ENCODE measurements around the gene SLC5A4.
"Not testable (repeated sequence)": the region's sequence is repeated elsewhere in the genome, so short reads cannot be mapped to it uniquely, and the experiment has no call there.

SLC5A4 gene

DNA sequence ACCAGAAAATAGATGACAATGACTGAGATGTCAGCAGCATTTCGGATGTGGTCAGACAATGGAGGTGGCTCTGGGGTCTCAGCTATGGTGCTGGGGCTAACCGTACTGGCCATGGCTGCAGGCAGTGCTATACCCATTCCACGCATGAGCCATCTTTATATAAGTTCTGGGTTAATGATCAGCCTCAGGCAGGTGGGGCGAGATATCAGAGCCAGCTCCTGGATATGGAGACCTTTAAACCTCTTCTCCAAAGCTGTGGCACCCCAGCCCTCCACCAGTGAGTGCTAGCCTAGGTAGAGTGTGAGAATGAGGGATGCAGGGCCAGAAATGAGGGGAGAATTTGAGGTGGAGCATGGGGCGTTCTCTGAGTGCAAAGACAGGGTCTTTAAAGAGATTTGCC is at the start of gene SLC5A4:
TSS of gene SLC5A4 (minus strand) at position 131 of the 400 bp plus-strand sequence. CDS start at position 113, 18 bp downstream.
- no peak for DNase-seq

- DNase-seq: not testable (repeated sequence)
These were observed 38.8 kb upstream of the SLC5A4 start for GRCh38 chr22:32293921-32294320.

GRCh38 chr22:32286290-32286840 is 31.2 kb upstream of the SLC5A4 start:
- DNase-seq: no peak

DNA sequence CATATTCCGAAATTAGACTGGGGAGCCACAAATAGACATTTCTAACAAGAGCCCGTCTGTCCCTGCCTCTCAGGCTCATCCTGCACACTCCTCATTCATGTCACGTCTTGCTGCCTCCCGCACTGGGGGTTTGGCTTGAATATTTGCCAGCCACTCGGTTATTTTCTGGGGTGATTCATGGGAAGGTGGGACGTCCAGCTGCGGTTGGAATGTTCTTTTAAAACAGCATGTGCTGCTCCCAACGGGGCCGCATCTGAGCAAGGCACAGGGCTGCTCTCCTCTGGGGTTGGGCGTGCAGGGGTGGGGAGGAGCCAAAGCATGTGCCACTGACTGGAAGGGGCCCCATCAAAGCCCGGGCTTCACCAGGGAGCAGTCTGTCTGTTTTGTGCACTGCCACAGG is 25.9 kb upstream of the SLC5A4 start:
- DNase-seq: no peak

- not testable (repeated sequence) for DNase-seq
These were observed 20.2 kb upstream of the SLC5A4 start for GRCh38 chr22:32275353-32275752.

GRCh38 chr22:32271389-32271788 is 16.2 kb upstream of the SLC5A4 start:
- no peak for DNase-seq

- no peak for DNase-seq
These were observed 15.7 kb upstream of the SLC5A4 start for GRCh38 chr22:32270641-32271369.

- DNase-seq: no peak
These were observed 14.2 kb upstream of the SLC5A4 start for GRCh38 chr22:32269316-32269715.

GRCh38 chr22:32267011-32267410 is 11.9 kb upstream of the SLC5A4 start:
- no peak for DNase-seq

DNA sequence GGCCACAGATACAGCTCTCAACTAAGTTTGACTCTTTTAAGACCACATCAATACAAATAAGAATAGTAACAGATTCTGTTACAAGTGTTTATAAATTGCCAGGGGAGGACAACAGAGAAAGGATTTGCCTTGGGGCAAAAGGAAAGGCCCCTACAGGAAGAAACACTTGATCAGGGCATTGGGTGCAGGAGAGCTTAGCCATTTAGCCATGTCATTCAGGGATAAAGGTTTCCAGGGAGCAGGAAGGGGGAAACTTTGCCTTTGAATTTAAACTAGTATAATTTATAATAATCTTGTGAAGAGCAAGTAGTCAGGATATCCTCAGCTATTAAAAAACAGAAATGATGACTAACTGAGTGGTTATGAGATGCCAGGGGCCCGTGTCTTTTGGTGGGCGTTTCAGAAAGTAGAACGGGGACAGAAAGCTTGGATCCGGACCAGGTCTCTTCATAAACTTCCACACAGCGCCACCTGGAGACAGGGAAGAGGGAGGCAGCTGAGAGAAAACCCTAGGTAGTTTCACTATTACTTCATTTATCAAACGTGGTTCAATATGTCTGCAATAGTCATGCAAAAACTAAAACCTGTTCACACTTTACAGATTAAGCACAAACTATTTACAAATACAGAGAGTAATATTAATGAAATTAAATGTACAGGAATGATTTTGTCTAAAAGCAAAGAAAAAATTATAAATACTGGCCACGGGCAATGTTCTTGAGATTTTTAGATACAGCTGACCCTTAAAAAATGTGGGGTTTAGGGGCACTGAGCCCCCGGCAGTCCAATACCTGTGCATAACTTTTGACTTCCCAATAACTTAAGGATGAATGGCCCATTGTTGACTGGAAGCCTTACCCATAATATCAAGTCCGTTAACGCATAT is 11.0 kb upstream of the SLC5A4 start:
- DNase-seq: peak; percentile 72 to 80

DNA sequence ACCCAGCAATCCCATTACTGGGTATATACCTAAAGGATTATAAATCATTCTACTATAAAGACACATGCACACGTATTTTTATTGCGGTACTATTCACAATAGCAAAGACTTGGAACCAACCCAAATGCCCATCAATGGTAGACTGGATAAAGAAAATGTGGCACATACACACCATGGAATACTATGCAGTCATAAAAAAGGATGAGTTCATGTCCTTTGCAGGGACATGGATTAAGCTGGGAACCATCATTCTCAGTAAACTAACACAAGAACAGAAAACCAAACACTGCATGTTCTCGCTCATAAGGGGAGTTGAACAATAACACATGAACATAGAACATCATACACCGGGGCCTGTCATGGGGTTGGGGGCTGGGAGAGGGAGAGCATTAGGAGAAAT is 8.5 kb upstream of the SLC5A4 start:
- not testable (repeated sequence) for DNase-seq

DNA sequence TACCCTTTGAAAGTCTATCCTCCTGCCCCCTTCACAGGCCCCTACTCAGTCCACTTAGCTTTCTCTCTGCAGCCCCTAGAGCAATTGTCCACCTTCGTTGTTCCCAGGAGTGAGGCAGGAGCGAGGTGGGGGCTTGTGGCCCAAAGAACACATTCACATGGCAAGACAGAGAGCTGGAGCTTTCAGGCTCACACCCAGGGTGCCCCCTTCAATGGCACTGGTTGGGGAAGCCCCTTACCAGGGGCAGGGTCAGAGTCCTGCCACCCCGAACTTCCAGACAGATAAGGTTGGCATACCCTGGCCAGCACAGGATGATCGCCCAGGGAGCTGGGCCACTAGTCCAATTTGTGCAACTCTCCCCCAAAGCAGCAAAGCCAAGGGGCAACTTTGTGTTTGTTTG is 6.2 kb upstream of the SLC5A4 start:
- no peak for DNase-seq

DNA sequence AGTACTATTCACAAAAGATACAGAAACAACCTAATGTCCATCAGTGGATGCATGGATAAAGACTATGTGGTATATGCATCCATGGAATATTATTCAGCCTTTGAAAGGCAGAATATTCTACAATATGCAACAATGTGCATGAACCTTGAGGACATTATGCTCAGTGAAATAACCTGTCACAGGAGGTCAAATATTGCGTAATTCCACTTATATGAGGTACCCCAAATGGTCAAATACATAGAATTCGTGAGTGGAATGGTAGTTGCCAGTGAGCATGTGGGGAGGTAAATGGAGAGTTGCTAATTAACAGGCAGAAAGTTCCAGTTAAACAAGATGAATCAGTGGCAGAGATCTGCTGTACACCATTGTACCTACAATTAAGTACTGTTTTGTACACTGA is 3.6 kb upstream of the SLC5A4 start:
- DNase-seq: no peak

GRCh38 chr22:32255726-32256125 is 579 bp upstream of the SLC5A4 start:
- no peak for DNase-seq

DNA sequence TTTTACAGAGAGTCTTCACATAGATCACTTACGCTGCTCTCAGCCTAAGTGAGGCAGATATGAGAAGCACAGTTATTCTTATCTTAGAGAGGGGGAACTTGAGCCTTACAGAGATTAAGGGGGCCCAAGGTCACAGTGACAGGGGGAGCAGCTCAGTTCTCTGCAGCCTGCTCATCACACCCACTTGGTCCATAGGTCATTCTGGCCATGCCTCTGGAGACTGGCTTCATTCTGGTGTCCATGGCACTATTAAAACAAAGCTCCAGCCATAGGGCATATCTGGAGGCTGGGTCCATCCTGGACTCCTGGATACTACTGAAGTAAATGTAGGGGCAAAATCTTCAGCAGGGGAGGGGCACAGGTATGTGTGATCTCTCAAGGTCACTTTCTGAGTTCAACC is 5.9 kb downstream of the SLC5A4 start:
- DNase-seq: no peak

GRCh38 chr22:32248276-32248675 is 6.9 kb downstream of the SLC5A4 start:
- no peak for DNase-seq

DNA sequence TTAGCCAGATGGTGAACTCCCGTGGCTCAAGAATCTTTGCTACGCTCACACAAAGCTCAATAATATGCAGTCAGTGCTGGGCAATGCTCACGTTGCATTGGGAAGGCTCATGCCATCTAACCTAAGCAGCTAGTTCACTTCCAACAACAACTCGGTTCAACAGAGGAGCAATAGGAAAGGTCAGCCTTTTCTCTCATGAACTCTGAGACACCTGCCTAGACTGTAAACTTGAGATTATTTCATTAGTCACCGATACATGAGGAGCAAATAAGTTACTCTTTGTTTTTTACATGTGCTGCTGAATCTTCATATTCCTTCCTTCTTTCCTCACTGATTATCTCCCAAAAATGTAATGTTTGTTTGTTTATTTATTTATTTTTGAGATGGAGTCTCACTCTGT is 9.0 kb downstream of the SLC5A4 start:
- no peak for DNase-seq

DNA sequence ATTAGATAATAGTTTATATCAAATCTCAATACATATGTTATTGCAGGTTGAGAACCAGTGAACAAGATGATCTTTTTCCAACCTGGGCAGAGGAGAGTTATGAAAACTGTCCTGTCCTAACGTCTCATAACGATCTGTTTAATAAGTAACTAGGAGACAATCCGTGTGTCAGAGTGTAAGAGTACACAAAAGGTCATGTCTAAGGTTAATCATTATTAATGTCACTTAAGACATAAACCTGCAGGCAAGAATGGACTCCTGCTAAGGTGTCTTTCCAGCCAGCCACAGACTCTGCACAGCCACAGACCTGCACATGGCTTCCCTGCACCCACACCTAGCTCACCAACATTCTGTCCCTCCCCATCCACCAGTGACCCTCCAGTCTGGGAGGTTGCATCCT is 10.1 kb downstream of the SLC5A4 start:
- no peak for DNase-seq

DNA sequence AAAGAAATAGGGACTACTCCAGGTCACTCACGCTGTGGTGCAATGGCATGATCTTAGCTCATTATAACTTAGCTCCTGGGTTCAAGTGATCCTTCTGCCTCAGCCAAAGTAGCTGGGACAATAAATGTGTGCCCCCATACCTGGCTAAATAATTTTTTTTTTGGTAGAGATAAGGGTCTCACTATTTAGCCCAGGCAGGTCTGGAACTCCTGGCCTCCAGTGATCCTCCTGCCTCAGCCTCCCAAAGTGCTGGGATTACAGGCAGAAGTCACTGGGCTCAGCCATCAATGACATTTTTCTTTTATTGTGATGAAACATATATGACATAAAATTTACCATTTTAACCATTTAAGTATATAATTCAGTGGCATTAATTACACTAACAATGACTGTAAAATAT is 10.6 kb downstream of the SLC5A4 start:
- DNase-seq: no peak

DNA sequence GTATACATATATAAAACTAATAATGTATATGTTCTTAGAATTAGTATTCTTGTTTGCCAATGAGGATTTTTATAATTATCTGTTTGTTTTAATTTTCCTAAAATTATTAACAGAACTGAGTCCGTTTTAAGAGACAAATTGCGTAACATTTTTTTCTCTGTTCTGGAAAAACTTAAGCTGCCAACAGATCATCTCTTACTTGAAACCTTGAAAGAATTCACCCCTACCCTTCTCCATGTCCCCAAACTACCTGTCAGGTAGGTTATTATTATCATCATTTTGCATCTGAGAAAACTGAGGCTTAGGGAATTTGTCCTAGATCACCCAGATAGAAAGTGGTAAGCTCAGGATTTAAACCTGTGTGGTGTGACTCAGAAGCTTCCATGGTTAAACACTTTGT is 14.7 kb downstream of the SLC5A4 start:
- no peak for DNase-seq

DNA sequence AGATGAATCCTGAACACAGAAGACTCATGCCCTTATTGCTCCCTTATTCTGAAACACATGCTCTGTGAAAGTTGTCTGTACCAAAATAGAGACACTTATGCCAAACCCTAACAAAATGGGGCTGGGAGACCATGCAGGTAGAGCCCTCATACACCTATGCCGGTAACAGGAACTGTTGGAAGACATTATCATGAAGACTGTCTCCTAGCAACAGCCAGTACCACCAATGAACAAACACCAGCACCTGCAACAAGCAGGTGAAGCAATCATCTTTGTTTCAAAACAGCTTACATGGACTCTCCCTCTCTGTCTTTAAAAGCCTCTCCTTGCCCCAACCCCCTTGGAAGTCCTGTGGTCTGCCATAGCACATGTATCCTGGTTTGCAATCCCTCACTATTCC is 17.2 kb downstream of the SLC5A4 start:
- no peak for DNase-seq

- no peak for DNase-seq
These were observed 18.2 kb downstream of the SLC5A4 start for GRCh38 chr22:32236970-32237369.

GRCh38 chr22:32233091-32233490 is 22.1 kb downstream of the SLC5A4 start:
- no peak for DNase-seq
